IgD-negative memory B cell (primary cell): ENCODE data around the gene B4GALT5. TPM values are rescaled to one million over a fixed set of nuclear protein-coding genes. Genes with fewer than 3 reads are reported as not detected.

ENCODE experiments used
- H3K27ac Mint-ChIP-seq, 3 donors: one replicate each; pipeline ENCODE4 v1.8.0; 2020 to 2022; ENCODE audit warnings: mild to moderate bottlenecking in 3 of 3, mixed read lengths in 3 of 3, moderate library complexity in 1 of 3
- H3K27me3 Mint-ChIP-seq: one replicate; pipeline ENCODE4 v1.8.0; 2021; ENCODE audit warnings: mixed read lengths
- H3K36me3 Mint-ChIP-seq: one replicate; pipeline ENCODE4 v1.8.0; 2020; ENCODE audit warnings: mild to moderate bottlenecking, mixed read lengths
- H3K4me1 Mint-ChIP-seq, 3 donors: one replicate each; pipeline ENCODE4 v1.8.0; 2020 to 2022; ENCODE audit warnings: mixed read lengths in 3 of 3, mild to moderate bottlenecking in 1 of 3
- H3K4me3 Mint-ChIP-seq, 4 donors: one replicate each; pipeline ENCODE4 v1.8.0; 2020 to 2022; ENCODE audit warnings: mild to moderate bottlenecking in 4 of 4, mixed read lengths in 4 of 4, moderate library complexity in 3 of 4
- H3K9me3 Mint-ChIP-seq, 3 donors: one replicate each; pipeline ENCODE4 v1.8.0; 2020 to 2021; ENCODE audit warnings: mixed read lengths in 3 of 3, mild to moderate bottlenecking in 1 of 3
- polyA plus RNA-seq: library from polyadenylated mRNA; unstranded; fragments of 300-500 nt; fragmentation: Illumina TruSeq; gene quantifications from one replicate; pipeline ENCODE4 v1.2.3, GENCODE V29; 2021

The B4GALT5 gene
- polyA plus RNA-seq, 1 donor from 2014 or later: 0.48 TPM

- H3K4me1 Mint-ChIP-seq: peaks cover 0 to 8% (median 6%) of the 10 kb centered on the region in 3 donors
Observed at GRCh38 chr20:49601153-49601924, 112.3 kb downstream of the B4GALT5 start.

GRCh38 chr20:49599746-49600113, 113.9 kb downstream of the B4GALT5 start:
- Mint-ChIP-seq H3K9me3 (no peaks in the 10 kb centered on the region), H3K4me1 (peaks cover 0 to 10% (median 6%) of the 10 kb centered on the region in 3 donors), H3K27ac (no peak overlapping the region), H3K4me3 (no peak overlapping the region), H3K27me3 (peaks cover 13% of the 10 kb centered on the region), H3K36me3 (peaks cover 4% of the 10 kb centered on the region)

More at GRCh38 chr20:49601153-49601924, 112.3 kb downstream of the B4GALT5 start:
- Mint-ChIP-seq H3K4me3 (no peak overlapping the region), H3K27ac (no peak overlapping the region), H3K27me3 (peaks cover 9% of the 10 kb centered on the region), H3K9me3 (no peaks in the 10 kb centered on the region), H3K36me3 (peaks cover 3% of the 10 kb centered on the region)

- H3K27ac Mint-ChIP-seq: no peak overlapping the region
- H3K36me3 Mint-ChIP-seq: peaks cover 4% of the 10 kb centered on the region
- peaks cover 15% of the 10 kb centered on the region for H3K27me3 Mint-ChIP-seq
- peaks cover 0 to 10% (median 6%) of the 10 kb centered on the region in 3 donors for H3K4me1 Mint-ChIP-seq
- H3K9me3 Mint-ChIP-seq: no peaks in the 10 kb centered on the region
- no peak overlapping the region for H3K4me3 Mint-ChIP-seq
Observed at GRCh38 chr20:49597825-49598395, 115.8 kb downstream of the B4GALT5 start.

- H3K9me3 Mint-ChIP-seq: peaks cover 0 to 2% (median 0%) of the 10 kb centered on the region in 3 donors
Observed at GRCh38 chr20:49595811-49596561, 117.7 kb downstream of the B4GALT5 start.

GRCh38 chr20:49595346-49595745, 118.3 kb downstream of the B4GALT5 start:
- peaks cover 3 to 10% (median 8%) of the 10 kb centered on the region in 3 donors for H3K4me1 Mint-ChIP-seq
- peaks cover 0 to 4% (median 2%) of the 10 kb centered on the region in 3 donors for H3K9me3 Mint-ChIP-seq
- H3K36me3 Mint-ChIP-seq: peaks cover 6% of the 10 kb centered on the region
- H3K4me3 Mint-ChIP-seq: no peak overlapping the region
- H3K27ac Mint-ChIP-seq: no peak overlapping the region
- peaks cover 11% of the 10 kb centered on the region for H3K27me3 Mint-ChIP-seq

More at GRCh38 chr20:49595811-49596561, 117.7 kb downstream of the B4GALT5 start:
- Mint-ChIP-seq H3K27ac (no peak overlapping the region), H3K27me3 (peaks cover 12% of the 10 kb centered on the region), H3K4me1 (peaks cover 0 to 10% (median 6%) of the 10 kb centered on the region in 3 donors), H3K4me3 (peak overlapping the region in 2 of 4 donors; percentile 10 to 73), H3K36me3 (peaks cover 4% of the 10 kb centered on the region)

GRCh38 chr20:49594931-49595315, 118.8 kb downstream of the B4GALT5 start:
- H3K9me3 Mint-ChIP-seq: peaks cover 0 to 8% (median 6%) of the 10 kb centered on the region in 3 donors
- no peak overlapping the region for H3K4me3 Mint-ChIP-seq
- H3K4me1 Mint-ChIP-seq: peaks cover 6 to 11% (median 10%) of the 10 kb centered on the region in 3 donors
- H3K27me3 Mint-ChIP-seq: peaks cover 11% of the 10 kb centered on the region
- H3K36me3 Mint-ChIP-seq: peaks cover 6% of the 10 kb centered on the region
- H3K27ac Mint-ChIP-seq: no peak overlapping the region

GRCh38 chr20:49594143-49594930, 119.3 kb downstream of the B4GALT5 start:
- Mint-ChIP-seq H3K4me1 (peaks cover 6 to 11% (median 10%) of the 10 kb centered on the region in 3 donors), H3K27ac (no peak overlapping the region)

GRCh38 chr20:49593466-49594142, 120.1 kb downstream of the B4GALT5 start:
- no peak overlapping the region for H3K4me3 Mint-ChIP-seq

More at GRCh38 chr20:49594143-49594930, 119.3 kb downstream of the B4GALT5 start:
- peaks cover 6% of the 10 kb centered on the region for H3K36me3 Mint-ChIP-seq
- H3K4me3 Mint-ChIP-seq: no peak overlapping the region
- peaks cover 11% of the 10 kb centered on the region for H3K27me3 Mint-ChIP-seq
- H3K9me3 Mint-ChIP-seq: peaks cover 0 to 9% (median 9%) of the 10 kb centered on the region in 3 donors

GRCh38 chr20:49592120-49592519, 121.6 kb downstream of the B4GALT5 start:
- H3K9me3 Mint-ChIP-seq: peaks cover 0 to 9% (median 9%) of the 10 kb centered on the region in 3 donors
- no peak overlapping the region for H3K4me3 Mint-ChIP-seq
- peaks cover 19% of the 10 kb centered on the region for H3K27me3 Mint-ChIP-seq
- H3K4me1 Mint-ChIP-seq: peaks cover 5 to 6% (median 5%) of the 10 kb centered on the region in 3 donors
- peaks cover 4% of the 10 kb centered on the region for H3K36me3 Mint-ChIP-seq
- peak overlapping the region in 1 of 3 donors; percentile 34 for H3K27ac Mint-ChIP-seq

More at GRCh38 chr20:49593466-49594142, 120.1 kb downstream of the B4GALT5 start:
- Mint-ChIP-seq H3K36me3 (peaks cover 6% of the 10 kb centered on the region), H3K9me3 (peaks cover 0 to 9% (median 9%) of the 10 kb centered on the region in 3 donors), H3K27me3 (peaks cover 14% of the 10 kb centered on the region), H3K27ac (peak overlapping the region in 1 of 3 donors; percentile 20), H3K4me1 (peaks cover 6 to 11% (median 10%) of the 10 kb centered on the region in 3 donors)

GRCh38 chr20:49591217-49591865, 122.3 kb downstream of the B4GALT5 start:
- peaks cover 19% of the 10 kb centered on the region for H3K27me3 Mint-ChIP-seq
- peaks cover 3% of the 10 kb centered on the region for H3K36me3 Mint-ChIP-seq
- peaks cover 0 to 9% (median 9%) of the 10 kb centered on the region in 3 donors for H3K9me3 Mint-ChIP-seq
- peaks cover 2 to 6% (median 5%) of the 10 kb centered on the region in 3 donors for H3K4me1 Mint-ChIP-seq
- no peak overlapping the region for H3K27ac Mint-ChIP-seq
- no peak overlapping the region for H3K4me3 Mint-ChIP-seq

GRCh38 chr20:49590163-49591017, 123.3 kb downstream of the B4GALT5 start:
- H3K27ac Mint-ChIP-seq: peak overlapping the region in 1 of 3 donors; percentile 55
- H3K36me3 Mint-ChIP-seq: peaks cover 2% of the 10 kb centered on the region
- peaks cover 20% of the 10 kb centered on the region for H3K27me3 Mint-ChIP-seq
- H3K9me3 Mint-ChIP-seq: peaks cover 0 to 9% (median 9%) of the 10 kb centered on the region in 3 donors
- peaks cover 0 to 6% (median 5%) of the 10 kb centered on the region in 3 donors for H3K4me1 Mint-ChIP-seq
- peak overlapping the region in 1 of 4 donors; percentile 79 for H3K4me3 Mint-ChIP-seq

GRCh38 chr20:49589747-49590146, 123.9 kb downstream of the B4GALT5 start:
- peaks cover 16% of the 10 kb centered on the region for H3K27me3 Mint-ChIP-seq
- peaks cover 0 to 6% (median 5%) of the 10 kb centered on the region in 3 donors for H3K4me1 Mint-ChIP-seq
- peaks cover 0 to 9% (median 9%) of the 10 kb centered on the region in 3 donors for H3K9me3 Mint-ChIP-seq
- H3K36me3 Mint-ChIP-seq: peaks cover 3% of the 10 kb centered on the region
- H3K4me3 Mint-ChIP-seq: peak overlapping the region in 1 of 4 donors; percentile 79
- H3K27ac Mint-ChIP-seq: no peak overlapping the region
